H1 (cell line): ENCODE data around the gene PROK2. TPM values are rescaled to one million over a fixed set of nuclear protein-coding genes. Genes with fewer than 3 reads are reported as not detected.

Source experiments
- CTCF ChIA-PET: fragments of 300-600 bp; sonication (Branson Sonifier 250); formaldehyde crosslinking; loops from one replicate; lab custom pipeline; 2021; ENCODE audit not compliant: partially characterized antibody; lab: Charles Lee
- POLR2A ChIA-PET: fragments of 300-600 bp; sonication (Branson Sonifier 250); formaldehyde crosslinking; loops from one replicate; lab custom pipeline; 2021; ENCODE audit warnings: inconsistent platforms; ENCODE audit not compliant: partially characterized antibody; lab: Charles Lee
- DNase-seq, 2 experiments: peaks; one replicate each; pipeline versions ENCODE4 v3.0.0 to v3.0.0-alpha.2; 2010 to 2022; ENCODE audit warnings: low spot score in 2 of 2, low read depth in 1 of 2, mixed read lengths in 1 of 2
- FAIRE-seq: peaks from 2 replicates; lab custom pipeline; 2011; peaks lifted over from hg19 to GRCh38; lab: Jason Lieb, UNC
- H2AFZ ChIP-seq: 2 replicates; pipeline ENCODE4 v1.8.1; 2012; ENCODE audit warnings: low read length, inconsistent platforms
- H2AK5ac ChIP-seq: 2 replicates; pipeline ENCODE4 v1.6.1; 2013; ENCODE audit warnings: low read depth, low read length
- H2BK120ac ChIP-seq: replicated peaks from 2 replicates; pipeline ENCODE3; 2013; ENCODE audit warnings: low read depth, low read length, inconsistent platforms
- H2BK12ac ChIP-seq: 2 replicates; pipeline ENCODE4 v1.6.1; 2013; ENCODE audit warnings: low read depth, low read length
- H2BK15ac ChIP-seq: 2 replicates; pipeline ENCODE4 v1.6.1; 2013; ENCODE audit warnings: low read length
- H2BK20ac ChIP-seq: 2 replicates; pipeline ENCODE4 v1.6.1; 2013; ENCODE audit warnings: low read length
- H2BK5ac ChIP-seq: 2 replicates; pipeline ENCODE4 v1.6.1; 2013; ENCODE audit warnings: low read depth, low read length
- H3K14ac ChIP-seq: 2 replicates; pipeline ENCODE4 v1.6.1; 2013; ENCODE audit warnings: inconsistent platforms; ENCODE audit not compliant: insufficient read length
- H3K18ac ChIP-seq: 2 replicates; pipeline ENCODE4 v1.6.1; 2013; ENCODE audit warnings: low read length; ENCODE audit errors: extremely low read depth
- H3K23ac ChIP-seq: 2 replicates; pipeline ENCODE4 v1.6.1; 2013; ENCODE audit warnings: inconsistent platforms; ENCODE audit not compliant: insufficient read length
- H3K23me2 ChIP-seq: 2 replicates; pipeline ENCODE4 v1.6.1; 2013; ENCODE audit warnings: low read depth, low read length
- H3K27ac ChIP-seq: 2 replicates; pipeline ENCODE4 v1.6.1; 2011; ENCODE audit warnings: low read depth, low read length, inconsistent platforms
- H3K27me3 ChIP-seq, 4 experiments: replicated peaks in 1 of 4; 1 replicate in 1 of 4; 2 replicates in 3 of 4; pipeline versions ENCODE4 v1.6.1 to v1.8.1; 2011 to 2013; ENCODE audit warnings: low read length in 3 of 4, mild to moderate bottlenecking in 3 of 4, inconsistent platforms in 2 of 4, mixed read lengths in 2 of 4, moderate library complexity in 1 of 4; ENCODE audit not compliant: control insufficient read depth in 3 of 4, insufficient read depth in 3 of 4; ENCODE audit errors: extremely low read depth in 1 of 4
- H3K36me3 ChIP-seq, 4 experiments: 2 replicates each; pipeline versions ENCODE4 v1.6.1 to v1.8.1; 2011 to 2013; ENCODE audit warnings: mild to moderate bottlenecking in 4 of 4, low read length in 3 of 4, moderate library complexity in 2 of 4, control low read depth in 1 of 4, inconsistent platforms in 1 of 4; ENCODE audit not compliant: insufficient read depth in 4 of 4, control insufficient read depth in 2 of 4
- H3K4ac ChIP-seq: replicated peaks from 2 replicates; pipeline ENCODE3; 2013; ENCODE audit warnings: low read length, low read depth, mixed read lengths, inconsistent platforms; ENCODE audit not compliant: insufficient read length
- H3K4me1 ChIP-seq, 4 experiments: replicated peaks in 1 of 4; 1 replicate in 1 of 4; 2 replicates in 3 of 4; pipeline versions ENCODE4 v1.6.1 to v1.8.1; 2011 to 2013; ENCODE audit warnings: low read length in 3 of 4, inconsistent platforms in 2 of 4, mixed read lengths in 1 of 4; ENCODE audit not compliant: insufficient read depth in 4 of 4, control insufficient read depth in 3 of 4
- H3K4me2 ChIP-seq, 2 experiments: 2 replicates each; pipeline versions ENCODE4 v1.6.1 to v1.8.1; 2011 to 2013; ENCODE audit warnings: low read depth in 2 of 2, low read length in 2 of 2, control low read depth in 1 of 2, inconsistent platforms in 1 of 2, mild to moderate bottlenecking in 1 of 2; ENCODE audit not compliant: insufficient read depth in 1 of 2
- H3K4me3 ChIP-seq, 4 experiments: fragments of 200-600, 300-600 bp in 1 of 4; sonication (generic), shearing (Covaris generic), sonication (Bioruptor Twin) in 1 of 4; 2 replicates each; pipeline versions ENCODE4 v1.5.1 to v1.8.1; 2011 to 2016; ENCODE audit warnings: low read length in 4 of 4, low read depth in 3 of 4, control low read depth in 2 of 4, inconsistent platforms in 2 of 4, mild to moderate bottlenecking in 2 of 4, mixed read lengths in 1 of 4, moderate library complexity in 1 of 4; ENCODE audit not compliant: insufficient read depth in 2 of 4; ENCODE audit errors: extremely low read depth in 1 of 4
- H3K56ac ChIP-seq: replicated peaks from 2 replicates; pipeline ENCODE3; 2013; ENCODE audit warnings: low read depth, mild to moderate bottlenecking, mixed read lengths, low read length, inconsistent platforms; ENCODE audit not compliant: insufficient read length
- H3K79me1 ChIP-seq: 2 replicates; pipeline ENCODE4 v1.6.1; 2013; ENCODE audit warnings: low read depth, low read length, control low read depth
- H3K79me2 ChIP-seq, 2 experiments: 2 replicates each; pipeline versions ENCODE4 v1.6.1 to v1.8.1; 2012 to 2013; ENCODE audit warnings: low read length in 2 of 2, mild to moderate bottlenecking in 2 of 2, inconsistent platforms in 1 of 2; ENCODE audit not compliant: insufficient read depth in 2 of 2, control insufficient read depth in 1 of 2
- H3K9ac ChIP-seq, 4 experiments: replicated peaks in 1 of 4; 1 replicate in 1 of 4; 2 replicates in 3 of 4; pipeline versions ENCODE4 v1.6.1 to v1.8.1; 2011 to 2013; ENCODE audit warnings: low read depth in 3 of 4, low read length in 3 of 4, control low read depth in 2 of 4, mild to moderate bottlenecking in 2 of 4, moderate library complexity in 2 of 4, inconsistent platforms in 1 of 4; ENCODE audit errors: extremely low read depth in 1 of 4
- H3K9me3 ChIP-seq, 2 experiments: 2 replicates each; pipeline versions ENCODE4 v1.6.1 to v1.8.1; 2012 to 2013; ENCODE audit warnings: mild to moderate bottlenecking in 2 of 2, moderate library complexity in 2 of 2, control low read depth in 1 of 2, inconsistent platforms in 1 of 2, low read depth in 1 of 2, low read length in 1 of 2, mixed read lengths in 1 of 2; ENCODE audit not compliant: insufficient read depth in 2 of 2
- H4K20me1 ChIP-seq, 2 experiments: replicated peaks in 1 of 2; 2 replicates each; pipeline versions ENCODE3 to v1.8.1; 2011 to 2013; ENCODE audit warnings: inconsistent platforms in 2 of 2, low read length in 2 of 2, mild to moderate bottlenecking in 1 of 2; ENCODE audit not compliant: insufficient read depth in 2 of 2, control insufficient read depth in 1 of 2
- H4K5ac ChIP-seq: 2 replicates; pipeline ENCODE4 v1.6.1; 2013; ENCODE audit warnings: low read length, low read depth, mixed read lengths, inconsistent platforms; ENCODE audit not compliant: insufficient read length
- H4K8ac ChIP-seq: 2 replicates; pipeline ENCODE4 v1.8.0; 2013; ENCODE audit warnings: mild to moderate bottlenecking, moderate library complexity, low read length, inconsistent platforms; ENCODE audit not compliant: insufficient read depth; ENCODE audit errors: extremely low read depth
- H4K91ac ChIP-seq: replicated peaks from 2 replicates; pipeline ENCODE3; 2013; ENCODE audit warnings: low read length, mixed read lengths, inconsistent platforms; ENCODE audit not compliant: insufficient read length
- BACH1 ChIP-seq: IDR thresholded peaks from 2 replicates; pipeline ENCODE4 v1.6.1; 2012; ENCODE audit warnings: low read length, improper control_type of control experiment
- E2F6 ChIP-seq: IDR thresholded peaks from 2 replicates; pipeline ENCODE4 v1.6.1; 2012; ENCODE audit warnings: inconsistent platforms
- EGR1 ChIP-seq: IDR thresholded peaks from 2 replicates; pipeline ENCODE4 v1.6.1; 2011; ENCODE audit warnings: low read depth, low read length, borderline replicate concordance
- GABPA ChIP-seq: IDR thresholded peaks from 2 replicates; pipeline ENCODE4 v1.6.1; 2011; ENCODE audit warnings: mild to moderate bottlenecking, low read length, moderate library complexity, borderline replicate concordance; ENCODE audit not compliant: insufficient read depth
- JUN ChIP-seq: IDR thresholded peaks from 2 replicates; pipeline ENCODE4 v1.6.1; 2011; ENCODE audit warnings: low read depth, mild to moderate bottlenecking, improper control_type of control experiment, low read length
- MAFK ChIP-seq: IDR thresholded peaks from 2 replicates; pipeline ENCODE4 v1.6.1; 2012; ENCODE audit warnings: low read depth, mild to moderate bottlenecking, improper control_type of control experiment, low read length
- RBBP5 ChIP-seq: IDR thresholded peaks from 2 replicates; pipeline ENCODE4 v1.7.1; 2012; ENCODE audit warnings: low read depth, mild to moderate bottlenecking, inconsistent platforms, low read length, moderate library complexity, borderline replicate concordance
- SIX5 ChIP-seq: IDR thresholded peaks from 2 replicates; pipeline ENCODE4 v1.6.1; 2011; ENCODE audit warnings: mild to moderate bottlenecking, low read depth, low read length
- TAF1 ChIP-seq: IDR thresholded peaks from 2 replicates; pipeline ENCODE4 v1.6.1; 2011; ENCODE audit warnings: mild to moderate bottlenecking, low read depth, low read length
- YY1 ChIP-seq: IDR thresholded peaks from 2 replicates; pipeline ENCODE4 v1.6.1; 2011; ENCODE audit warnings: low read depth, mild to moderate bottlenecking, low read length
- WGBS, 2 experiments: shearing (Covaris generic) in 1 of 2; methylation state at CpG; one replicate each; pipeline versions ENCODE4 v1.1.6 to v1.1.7; 2013 to 2015; ENCODE audit warnings: low lambda C conversion rate in 2 of 2, mixed read lengths in 2 of 2, inconsistent platforms in 1 of 2, low coverage in 1 of 2, missing lambda C conversion rate in 1 of 2; ENCODE audit not compliant: insufficient replicate concordance in 2 of 2, insufficient coverage in 1 of 2, insufficient read length in 1 of 2; ENCODE audit errors: extremely low coverage in 1 of 2, missing lambda C conversion rate in 1 of 2; 5-methylcytosine and 5-hydroxymethylcytosine counted together
- polyA plus RNA-seq, 7 experiments: library from polyadenylated mRNA; depleted of rRNA in 3 of 7; stranded (reverse) in 5 of 7; unstranded in 2 of 7; fragments of >200 nt in 5 of 7; fragments of 200-250 nt in 2 of 7; gene quantifications; 1 replicate in 5 of 7; 2 replicates in 1 of 7; 4 replicates in 1 of 7; pipeline versions ENCODE4 v1.2.1 to v1.2.3, GENCODE V29; 2011 to 2013; ENCODE audit warnings: missing spikeins in 2 of 7, mixed read lengths in 2 of 7
- total RNA-seq: library from RNA; stranded (reverse); fragmentation: NEBNext Ultra II Directional; extraction: Animal tissue kit (Norgen Biotek cat#: 25700); gene quantifications from 2 replicates; pipeline ENCODE4 v1.2.1, GENCODE V29; 2021

Gene PROK2
- total and polyA plus RNA-seq, 2 of the 8 experiments (the other 6 are each of a cell fraction or from before 2014, with no cell fraction given), result 0.50 to 1.8 TPM

GRCh38 chr3:71753701-71754609 lies 31.0 kb downstream of the PROK2 start, which contains the start of gene GPR27:
Gene GPR27 (plus strand): TSS chr3:71753855. CDS start chr3:71754050, 195 bp downstream.
- H4K5ac ChIP-seq, result peak within 1 kb of the TSS; percentile 36
- peaks cover 15 to 47% (median 41%) of the 10 kb centered on the region in 4 experiments for H3K27me3 ChIP-seq
- no peaks in the 10 kb centered on the region for H3K36me3 ChIP-seq
- H2BK12ac ChIP-seq, result peak within 1 kb of the TSS; percentile 99; the same call in 1 of the 2 replicates
- H2BK20ac ChIP-seq, result peak within 1 kb of the TSS; percentile 76; the same call in 1 of the 2 replicates
- DNase-seq, result peak in 1 of 2 experiments; percentile 72
- peak within 1 kb of the TSS; percentile 74; the same call in 1 of the 2 replicates for H2AFZ ChIP-seq
- ChIA-PET POLR2A (interaction anchor here (1.1 to 1.9 kb wide), 5 partner anchors 20 to 61 kb away, joined by 3 to 6 read pairs (median 4); partner anchors contain the start of gene PROK2), CTCF (interaction anchor here (0.7 kb wide), 1 partner anchor 24 kb away, joined by 3 read pairs; no protein-coding TSS in a partner anchor)
- H3K27ac ChIP-seq, result no peak within 1 kb of the TSS
- H4K8ac ChIP-seq, result peak within 1 kb of the TSS; percentile 73
- H3K4ac ChIP-seq, result no peak within 1 kb of the TSS
- 1% methylated on average over 59 of the region's 131 CpGs; no CpG with 5 or more reads in 1 of the 2 experiments for WGBS, 2 experiments
- H3K4me1 ChIP-seq, result peaks cover 0 to 12% (median 5%) of the 10 kb centered on the region in 4 experiments
- no peaks in the 10 kb centered on the region; a peak in 1 of 4 replicates for H3K79me2 ChIP-seq
- no peaks in the 10 kb centered on the region for H4K20me1 ChIP-seq
- peaks cover 10% of the 10 kb centered on the region; the same call in 1 of the 2 replicates for H3K23me2 ChIP-seq
- no peak within 1 kb of the TSS for H2BK120ac ChIP-seq
- H3K14ac ChIP-seq, result no peak within 1 kb of the TSS
- H4K91ac ChIP-seq, result peak within 1 kb of the TSS; percentile 96
- no peak within 1 kb of the TSS for H2AK5ac ChIP-seq
- H3K4me3 ChIP-seq, result peak within 1 kb of the TSS; percentile 50 to 78 (median 54)
- peak within 1 kb of the TSS; percentile 85 to 98 for H3K4me2 ChIP-seq
- peak within 1 kb of the TSS; percentile 100; the same call in 1 of the 2 replicates for H2BK15ac ChIP-seq
- H3K56ac ChIP-seq, result peak within 1 kb of the TSS; percentile 18
- peak within 1 kb of the TSS; percentile 53; the same call in 1 of the 2 replicates for H2BK5ac ChIP-seq
- peak within 1 kb of the TSS; percentile 95 for H3K18ac ChIP-seq
- no peaks in the 10 kb centered on the region for H3K79me1 ChIP-seq
- no peak for FAIRE-seq
- peak within 1 kb of the TSS; percentile 66 to 89 (median 78) for H3K9ac ChIP-seq
- H3K23ac ChIP-seq, result no peak within 1 kb of the TSS
- H3K9me3 ChIP-seq, result no peaks in the 10 kb centered on the region
- TF ChIP-seq EGR1 (0 out of 2 replicates have a peak, but pooled peaks have one; percentile 21), RBBP5 (peak; percentile 88; the same call in 1 of the 2 replicates), GABPA (peak; percentile 44; the same call in 1 of the 2 replicates), YY1 (peak; percentile 48; the same call in 1 of the 2 replicates), E2F6 (peak; percentile 84), TAF1 (peak; percentile 44), BACH1 (no peak), SIX5 (no peak), MAFK (no peak), JUN (no peak)
